Measurements from ENCODE around the gene FERMT2. TPM values are rescaled to one million over a fixed set of nuclear protein-coding genes. Genes with fewer than 3 reads are reported as not detected.

FERMT2 gene
- polyA plus RNA-seq, 1 donor: 183 TPM

DNA sequence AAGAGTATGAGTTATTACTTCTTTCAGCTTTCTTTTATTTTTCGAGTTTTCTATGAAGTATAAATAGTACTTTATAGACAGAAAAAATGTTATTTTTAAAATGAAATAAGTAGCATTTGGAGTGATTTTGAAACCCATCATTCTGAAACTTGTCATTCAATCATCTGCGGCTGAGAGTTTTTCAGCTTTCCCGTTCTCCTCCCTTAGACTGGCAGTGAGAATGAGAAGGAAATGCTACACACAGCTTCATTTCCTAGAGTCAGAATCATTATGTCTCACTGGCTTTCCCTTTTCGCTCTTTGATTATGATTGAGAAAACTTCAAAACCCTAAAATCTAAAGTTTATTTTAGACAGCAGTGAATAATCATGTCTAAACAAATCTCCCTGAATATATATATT is 125.8 kb downstream of the FERMT2 start:
- no peak for DNase-seq

DNA sequence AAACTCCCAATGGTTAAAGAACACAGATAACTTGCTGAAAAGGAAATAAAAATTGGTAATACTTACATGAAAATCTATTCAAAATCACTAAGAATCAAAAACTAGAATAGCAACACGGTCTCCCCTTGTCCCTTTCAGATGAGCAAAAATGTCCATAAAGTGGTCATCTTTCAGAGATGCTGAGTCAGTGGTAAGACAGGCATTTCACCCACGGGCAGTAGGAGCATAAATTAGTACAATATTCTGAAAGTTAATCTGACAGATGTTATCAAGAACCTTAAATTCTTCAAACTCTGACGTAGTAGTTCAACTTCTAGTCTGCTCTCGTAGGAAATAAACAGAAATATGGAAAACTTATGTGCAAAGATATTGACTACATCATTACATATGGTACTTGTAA is 126.4 kb downstream of the FERMT2 start:
- no peak for DNase-seq

DNA sequence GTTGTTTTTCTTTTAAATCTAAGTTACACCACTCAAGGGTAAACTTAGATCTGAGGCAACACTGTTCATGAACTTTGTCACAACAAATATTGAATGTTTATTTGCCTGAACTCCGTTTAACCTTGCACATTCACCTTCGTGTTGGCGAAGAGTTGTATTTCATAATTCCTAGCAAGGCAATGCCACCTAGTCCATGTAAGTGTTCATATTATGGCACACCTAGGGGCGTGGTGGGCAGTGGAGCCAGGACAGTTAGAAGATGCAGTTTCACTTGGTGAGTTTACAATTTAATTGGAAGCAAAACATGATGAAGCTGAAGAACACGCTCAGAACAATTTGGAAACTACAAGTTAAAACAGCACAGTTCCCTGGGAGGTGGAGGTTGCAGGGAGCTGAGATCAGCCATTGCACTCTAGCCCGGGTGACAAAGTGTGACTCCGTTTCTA is 129.0 kb downstream of the FERMT2 start:
- no peak for DNase-seq

DNA sequence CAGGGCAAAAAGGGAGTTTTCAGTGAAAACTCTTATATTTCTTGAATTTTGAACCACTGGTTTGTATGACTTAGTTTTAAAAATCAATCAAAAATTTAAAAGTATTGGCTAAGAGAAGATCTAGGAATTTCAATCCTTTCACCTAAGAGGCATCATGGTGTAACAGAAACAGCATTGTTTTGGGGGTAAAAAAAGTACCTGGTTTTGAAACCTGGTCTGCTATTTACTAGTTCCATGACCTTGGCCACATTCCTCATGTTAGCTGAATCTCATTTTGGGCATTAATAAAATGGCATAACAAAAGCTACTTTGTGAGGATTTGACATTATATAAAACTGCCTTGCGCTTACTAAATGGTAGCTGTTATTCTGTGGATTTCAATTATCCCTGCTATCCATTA is 142.7 kb downstream of the FERMT2 start:
- no peak for DNase-seq

Other genes with a start within 250 kb of the FERMT2 start
- 184 TPM for gene PSMC6, start 243.8 kb downstream of the FERMT2 start, polyA plus RNA-seq (ENCODE audit: insufficient read length)
- gene STYX, start 220.9 kb downstream of the FERMT2 start, polyA plus RNA-seq (ENCODE audit: insufficient read length): 19.0 TPM
- 38.0 TPM for gene GNPNAT1, start 159.4 kb downstream of the FERMT2 start, polyA plus RNA-seq (ENCODE audit: insufficient read length)
- gene DDHD1, start 202.3 kb upstream of the FERMT2 start, polyA plus RNA-seq (ENCODE audit: insufficient read length): 17.6 TPM